ENCODE measurements around the gene RETREG1. TPM values are rescaled to one million over a fixed set of nuclear protein-coding genes. Genes with fewer than 3 reads are reported as not detected.

The RETREG1 gene
- total and polyA plus RNA-seq, 3 donors from 2014 or later: 24.8 to 103 (median 55.4) TPM

DNA sequence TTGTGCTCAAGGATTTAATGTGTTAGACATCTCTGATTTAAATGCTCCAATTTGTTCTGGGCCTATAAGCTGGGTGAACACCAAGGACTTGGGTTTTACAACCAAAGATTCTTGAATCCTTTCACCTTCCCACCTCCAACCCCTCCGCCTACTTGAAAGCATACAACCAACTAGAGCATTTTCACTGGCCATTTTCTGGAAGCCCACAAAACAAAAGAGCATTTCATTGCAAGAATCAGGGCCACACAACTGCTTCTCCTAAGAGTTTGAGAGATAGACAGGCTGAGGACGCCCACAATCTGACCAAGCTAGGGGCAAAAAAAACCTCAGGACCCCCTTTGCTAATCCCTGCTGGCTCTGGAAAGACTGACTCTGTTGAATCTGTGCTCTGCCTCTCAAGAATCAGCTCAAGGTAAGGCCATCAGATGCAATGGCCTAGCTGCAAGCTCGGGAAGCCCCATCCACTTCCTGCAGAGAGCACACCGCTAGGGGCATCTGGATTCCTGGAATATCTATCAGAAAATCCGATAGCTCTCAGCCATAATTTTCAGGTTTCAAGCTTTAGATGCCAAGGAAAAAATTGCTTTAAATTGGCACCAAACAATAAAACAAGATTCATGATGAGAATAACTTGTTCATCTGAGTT is 57.7 kb downstream of the RETREG1 start:
- no peak for DNase-seq
- Histone ChIP-seq H3K9me3 (no peaks in the 10 kb centered on the region), H3K27me3 (no peaks in the 10 kb centered on the region), H3K4me3 (no peak overlapping the region), H3K27ac (no peak overlapping the region), H3K4me1 (no peaks in the 10 kb centered on the region), H3K36me3 (ENCODE audit: low read depth, missing control alignments) (no peaks in the 10 kb centered on the region)
- TF ChIP-seq POLR2A (IDR thresholded peaks at IDR 0.05): no peak
- TF ChIP-seq, protein P1, sequence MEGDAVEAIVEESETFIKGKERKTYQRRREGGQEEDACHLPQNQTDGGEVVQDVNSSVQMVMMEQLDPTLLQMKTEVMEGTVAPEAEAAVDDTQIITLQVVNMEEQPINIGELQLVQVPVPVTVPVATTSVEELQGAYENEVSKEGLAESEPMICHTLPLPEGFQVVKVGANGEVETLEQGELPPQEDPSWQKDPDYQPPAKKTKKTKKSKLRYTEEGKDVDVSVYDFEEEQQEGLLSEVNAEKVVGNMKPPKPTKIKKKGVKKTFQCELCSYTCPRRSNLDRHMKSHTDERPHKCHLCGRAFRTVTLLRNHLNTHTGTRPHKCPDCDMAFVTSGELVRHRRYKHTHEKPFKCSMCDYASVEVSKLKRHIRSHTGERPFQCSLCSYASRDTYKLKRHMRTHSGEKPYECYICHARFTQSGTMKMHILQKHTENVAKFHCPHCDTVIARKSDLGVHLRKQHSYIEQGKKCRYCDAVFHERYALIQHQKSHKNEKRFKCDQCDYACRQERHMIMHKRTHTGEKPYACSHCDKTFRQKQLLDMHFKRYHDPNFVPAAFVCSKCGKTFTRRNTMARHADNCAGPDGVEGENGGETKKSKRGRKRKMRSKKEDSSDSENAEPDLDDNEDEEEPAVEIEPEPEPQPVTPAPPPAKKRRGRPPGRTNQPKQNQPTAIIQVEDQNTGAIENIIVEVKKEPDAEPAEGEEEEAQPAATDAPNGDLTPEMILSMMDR (IDR thresholded peaks at IDR 0.05): no peak
- WGBS, 2 donors: 83 to 87% methylated on average over 5 of the region's 5 CpGs
- intact Hi-C loops (cut with DNase I; ENCODE audit: low total_unique reads): loop anchor here (10.0 kb wide), 1 partner anchor 64 kb away; no protein-coding TSS in a partner anchor

DNA sequence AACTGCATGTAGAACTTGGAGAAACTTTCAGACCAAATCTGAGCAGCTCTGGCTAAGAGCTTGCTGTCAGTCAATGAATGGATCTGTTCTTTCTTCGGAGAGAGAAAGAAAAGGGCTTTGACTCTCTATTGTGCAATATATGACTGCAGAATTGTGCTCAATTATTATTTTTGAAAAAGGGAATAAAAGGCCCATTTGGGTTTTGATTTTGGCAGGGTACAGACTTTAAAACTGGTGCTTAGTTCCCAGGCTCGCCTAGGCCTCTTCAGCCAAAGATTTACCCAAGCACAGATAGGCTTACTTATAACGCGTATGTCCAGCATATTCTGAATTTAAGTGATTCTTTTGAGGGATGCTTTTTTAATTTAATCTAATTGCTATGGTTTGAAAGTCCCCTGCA is 59.3 kb downstream of the RETREG1 start:
- 89 to 93% methylated on average over 4 of the region's 4 CpGs for WGBS, 2 donors
- Histone ChIP-seq H3K27me3 (no peaks in the 10 kb centered on the region), H3K4me3 (no peak overlapping the region), H3K27ac (no peak overlapping the region), H3K4me1 (no peaks in the 10 kb centered on the region), H3K36me3 (ENCODE audit: low read depth, missing control alignments) (no peaks in the 10 kb centered on the region), H3K9me3 (no peaks in the 10 kb centered on the region)
- no peak for DNase-seq
- intact Hi-C loops (cut with DNase I; ENCODE audit: low total_unique reads): loop anchor here (10.0 kb wide), 1 partner anchor 63 kb away; no protein-coding TSS in a partner anchor
- TF ChIP-seq POLR2A (IDR thresholded peaks at IDR 0.05): no peak
- TF ChIP-seq, protein P1 (IDR thresholded peaks at IDR 0.05): no peak

DNA sequence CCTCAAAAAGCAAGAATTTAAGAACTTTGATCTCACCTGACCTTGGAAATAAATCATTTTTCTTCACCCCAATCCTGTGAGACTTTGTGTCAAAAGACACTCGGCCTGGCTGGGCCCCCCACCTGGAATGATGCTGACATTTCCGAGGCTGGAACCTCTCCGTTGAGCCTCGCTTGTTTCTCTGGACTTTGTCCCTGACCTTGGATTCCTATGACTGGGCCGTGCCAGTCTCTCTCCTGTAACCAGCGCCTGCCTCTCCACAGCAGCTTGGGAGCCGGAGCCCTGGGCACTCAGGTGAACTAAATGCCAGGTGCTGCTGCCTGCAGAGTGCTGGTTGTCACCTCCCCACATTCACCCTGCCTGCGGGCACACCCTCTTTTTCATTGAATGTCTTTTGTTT is 62.7 kb downstream of the RETREG1 start:
- Histone ChIP-seq H3K27me3 (no peaks in the 10 kb centered on the region), H3K27ac (no peak overlapping the region), H3K36me3 (ENCODE audit: low read depth, missing control alignments) (no peaks in the 10 kb centered on the region), H3K4me3 (no peak overlapping the region), H3K4me1 (no peaks in the 10 kb centered on the region), H3K9me3 (no peaks in the 10 kb centered on the region)
- 67 to 79% methylated on average over 8 of the region's 8 CpGs for WGBS, 2 donors
- intact Hi-C loops (cut with DNase I; ENCODE audit: low total_unique reads): loop anchor here (10.0 kb wide), 1 partner anchor 59 kb away; no protein-coding TSS in a partner anchor
- DNase-seq: no peak
- TF ChIP-seq, protein P1 (IDR thresholded peaks at IDR 0.05): no peak
- TF ChIP-seq POLR2A (IDR thresholded peaks at IDR 0.05): no peak

DNA sequence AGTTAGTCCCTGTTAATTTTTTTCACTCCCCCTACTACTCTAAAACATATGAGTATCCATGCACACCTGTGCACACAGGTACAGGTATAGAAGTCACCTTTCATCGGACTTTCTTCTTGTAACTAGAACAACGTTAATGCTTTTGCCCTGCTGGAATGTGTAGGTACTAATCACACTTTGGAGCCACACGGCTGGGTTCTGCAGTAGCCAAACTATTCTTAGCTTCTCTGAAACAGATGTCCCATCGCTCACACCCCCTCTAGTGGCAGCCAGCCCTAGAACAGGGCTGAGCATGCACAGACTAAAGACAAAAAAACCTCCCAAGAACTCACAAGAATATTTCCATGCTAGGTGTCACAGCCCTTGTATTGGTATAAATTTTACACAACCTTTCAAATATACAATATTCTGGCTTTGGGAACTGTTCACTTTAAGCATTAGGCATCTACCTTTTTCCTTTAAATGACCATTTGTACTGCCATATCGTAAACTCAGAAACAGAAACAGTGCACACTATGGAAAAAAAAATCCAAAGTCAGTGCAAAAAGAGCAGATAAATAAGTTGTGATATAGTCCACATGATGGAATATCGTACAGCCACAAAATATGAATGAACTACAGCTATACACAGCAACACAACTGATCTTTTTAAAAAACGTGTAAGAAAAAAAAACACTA is 64.0 kb downstream of the RETREG1 start:
- intact Hi-C loops (cut with DNase I; ENCODE audit: low total_unique reads): loop anchor here (10.0 kb wide), 1 partner anchor 58 kb away; no protein-coding TSS in a partner anchor
- DNase-seq: peak; percentile 84
- 45 to 47% methylated on average over 7 of the region's 7 CpGs for WGBS, 2 donors

More for the DNA sequence above, 64.0 kb downstream of the RETREG1 start:
- no peaks in the 10 kb centered on the region for H3K27me3 ChIP-seq
- no peaks in the 10 kb centered on the region for H3K36me3 ChIP-seq (ENCODE audit: low read depth, missing control alignments)
- no peak for TF ChIP-seq POLR2A (IDR thresholded peaks at IDR 0.05)
- TF ChIP-seq, protein P1 (IDR thresholded peaks at IDR 0.05): peak; percentile 32 to 65 (median 55)
- no peak overlapping the region for H3K27ac ChIP-seq
- no peaks in the 10 kb centered on the region for H3K4me1 ChIP-seq
- no peak overlapping the region for H3K4me3 ChIP-seq
- H3K9me3 ChIP-seq: no peaks in the 10 kb centered on the region

Data from testis (tissue), 3 donors.